ENCODE measurements around the gene GCDH.

- TF ChIP-seq, protein P1, sequence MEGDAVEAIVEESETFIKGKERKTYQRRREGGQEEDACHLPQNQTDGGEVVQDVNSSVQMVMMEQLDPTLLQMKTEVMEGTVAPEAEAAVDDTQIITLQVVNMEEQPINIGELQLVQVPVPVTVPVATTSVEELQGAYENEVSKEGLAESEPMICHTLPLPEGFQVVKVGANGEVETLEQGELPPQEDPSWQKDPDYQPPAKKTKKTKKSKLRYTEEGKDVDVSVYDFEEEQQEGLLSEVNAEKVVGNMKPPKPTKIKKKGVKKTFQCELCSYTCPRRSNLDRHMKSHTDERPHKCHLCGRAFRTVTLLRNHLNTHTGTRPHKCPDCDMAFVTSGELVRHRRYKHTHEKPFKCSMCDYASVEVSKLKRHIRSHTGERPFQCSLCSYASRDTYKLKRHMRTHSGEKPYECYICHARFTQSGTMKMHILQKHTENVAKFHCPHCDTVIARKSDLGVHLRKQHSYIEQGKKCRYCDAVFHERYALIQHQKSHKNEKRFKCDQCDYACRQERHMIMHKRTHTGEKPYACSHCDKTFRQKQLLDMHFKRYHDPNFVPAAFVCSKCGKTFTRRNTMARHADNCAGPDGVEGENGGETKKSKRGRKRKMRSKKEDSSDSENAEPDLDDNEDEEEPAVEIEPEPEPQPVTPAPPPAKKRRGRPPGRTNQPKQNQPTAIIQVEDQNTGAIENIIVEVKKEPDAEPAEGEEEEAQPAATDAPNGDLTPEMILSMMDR (IDR thresholded peaks at IDR 0.05): no peak
- TF ChIP-seq EZH2phosphoT487 (IDR thresholded peaks at IDR 0.05): no peak
These were observed 31.4 kb upstream of the GCDH start for GRCh38 chr19:12859546-12859945.
